ENCODE data around the gene MSH2.
"Not testable (repeated sequence)": the region's sequence is repeated elsewhere in the genome, so short reads cannot be mapped to it uniquely, and the experiment has no call there.

MSH2 gene

GRCh38 chr2:47414682-47415458 is 11.9 kb downstream of the MSH2 start:
- no peak for DNase-seq

GRCh38 chr2:47420214-47420613 is 17.3 kb downstream of the MSH2 start:
- DNase-seq: no peak

GRCh38 chr2:47420683-47421082 is 17.7 kb downstream of the MSH2 start:
- not testable (repeated sequence) for DNase-seq

- no peak for DNase-seq
Measured at GRCh38 chr2:47422016-47422415, 19.1 kb downstream of the MSH2 start.

- no peak for DNase-seq
Measured at GRCh38 chr2:47422560-47422959, 19.6 kb downstream of the MSH2 start.

GRCh38 chr2:47426786-47427185 is 23.8 kb downstream of the MSH2 start:
- DNase-seq: no peak

- no peak for DNase-seq
Measured at GRCh38 chr2:47429795-47430194, 26.8 kb downstream of the MSH2 start.

- DNase-seq: not testable (repeated sequence)
Measured at GRCh38 chr2:47433006-47433405, 30.1 kb downstream of the MSH2 start.

- DNase-seq: not testable (repeated sequence)
Measured at GRCh38 chr2:47433445-47433844, 30.5 kb downstream of the MSH2 start.

GRCh38 chr2:47437287-47437686 is 34.3 kb downstream of the MSH2 start:
- DNase-seq: no peak

- no peak for DNase-seq
Measured at GRCh38 chr2:47438106-47438505, 35.1 kb downstream of the MSH2 start.

GRCh38 chr2:47438783-47439182 is 35.8 kb downstream of the MSH2 start:
- DNase-seq: no peak

- no peak for DNase-seq
Measured at GRCh38 chr2:47451790-47452189, 48.8 kb downstream of the MSH2 start.

- DNase-seq: no peak
Measured at GRCh38 chr2:47452761-47453160, 49.8 kb downstream of the MSH2 start.

GRCh38 chr2:47454818-47455217 is 51.9 kb downstream of the MSH2 start:
- DNase-seq: not testable (repeated sequence)

- no peak for DNase-seq
Measured at GRCh38 chr2:47455411-47455810, 52.5 kb downstream of the MSH2 start.

- DNase-seq: no peak
Measured at GRCh38 chr2:47456851-47457250, 53.9 kb downstream of the MSH2 start.

GRCh38 chr2:47457268-47457667 is 54.3 kb downstream of the MSH2 start:
- DNase-seq: no peak

- no peak for DNase-seq
Measured at GRCh38 chr2:47459021-47459420, 56.1 kb downstream of the MSH2 start.

GRCh38 chr2:47460766-47461165 is 57.8 kb downstream of the MSH2 start:
- DNase-seq: no peak

- no peak for DNase-seq
Measured at GRCh38 chr2:47471429-47472116, 68.6 kb downstream of the MSH2 start.

GRCh38 chr2:47479863-47480262 is 76.9 kb downstream of the MSH2 start:
- no peak for DNase-seq

GRCh38 chr2:47483191-47483590 is 80.2 kb downstream of the MSH2 start:
- DNase-seq: no peak

GRCh38 chr2:47484396-47484795 is 81.4 kb downstream of the MSH2 start:
- no peak for DNase-seq

- no peak for DNase-seq
Measured at GRCh38 chr2:47485177-47485576, 82.2 kb downstream of the MSH2 start.
